Measurements from ENCODE around the gene ZNF217.
"Not testable (repeated sequence)": the region's sequence is repeated elsewhere in the genome, so short reads cannot be mapped to it uniquely, and the experiment has no call there.

ZNF217 gene

GRCh38 chr20:53562104-53562764 lies 31.4 kb downstream of the ZNF217 start:
- not testable (repeated sequence) for DNase-seq

- DNase-seq, result no peak
These were observed 32.1 kb downstream of the ZNF217 start for GRCh38 chr20:53561505-53561904.

GRCh38 chr20:53559816-53560215 lies 33.8 kb downstream of the ZNF217 start:
- DNase-seq, result no peak

GRCh38 chr20:53557130-53557529 lies 36.5 kb downstream of the ZNF217 start:
- no peak for DNase-seq

- DNase-seq, result no peak
These were observed 37.3 kb downstream of the ZNF217 start for GRCh38 chr20:53556267-53556897.

GRCh38 chr20:53555816-53556215 lies 37.8 kb downstream of the ZNF217 start:
- DNase-seq, result no peak

GRCh38 chr20:53555081-53555480 lies 38.6 kb downstream of the ZNF217 start:
- DNase-seq, result no peak

GRCh38 chr20:53552572-53552893 lies 41.1 kb downstream of the ZNF217 start:
- not testable (repeated sequence) for DNase-seq

- DNase-seq, result not testable (repeated sequence)
These were observed 41.7 kb downstream of the ZNF217 start for GRCh38 chr20:53551719-53552571.

- no peak for DNase-seq
These were observed 43.1 kb downstream of the ZNF217 start for GRCh38 chr20:53550280-53551187.

GRCh38 chr20:53547664-53548239 lies 45.9 kb downstream of the ZNF217 start:
- peak; percentile 1 for DNase-seq

- DNase-seq, result no peak
These were observed 54.1 kb downstream of the ZNF217 start for GRCh38 chr20:53539516-53539915.

- DNase-seq, result not testable (repeated sequence)
These were observed 57.3 kb downstream of the ZNF217 start for GRCh38 chr20:53536382-53536781.

GRCh38 chr20:53535878-53536277 lies 57.8 kb downstream of the ZNF217 start:
- no peak for DNase-seq

- no peak for DNase-seq
These were observed 59.6 kb downstream of the ZNF217 start for GRCh38 chr20:53534037-53534436.

- DNase-seq, result no peak
These were observed 60.1 kb downstream of the ZNF217 start for GRCh38 chr20:53533500-53533899.

- DNase-seq, result not testable (repeated sequence)
These were observed 60.9 kb downstream of the ZNF217 start for GRCh38 chr20:53532654-53533312.

- DNase-seq, result no peak
These were observed 63.2 kb downstream of the ZNF217 start for GRCh38 chr20:53530440-53530839.

- DNase-seq, result no peak
These were observed 64.0 kb downstream of the ZNF217 start for GRCh38 chr20:53529658-53530057.

- no peak for DNase-seq
These were observed 66.4 kb downstream of the ZNF217 start for GRCh38 chr20:53527196-53527595.

- no peak for DNase-seq
These were observed 68.9 kb downstream of the ZNF217 start for GRCh38 chr20:53524589-53525312.

Data from COR-L47 (cell line).